Activated CD4-positive, alpha-beta T cell treated with anti-CD3 and anti-CD28 coated beads for 48 hours (primary cell): Measurements from ENCODE around the gene COMMD1.
"Not testable (repeated sequence)": the region's sequence is repeated elsewhere in the genome, so short reads cannot be mapped to it uniquely, and the experiment has no call there.

ENCODE experiments used
- DNase-seq: peaks from one replicate; pipeline ENCODE4 v3.0.0-alpha.2; 2020

The COMMD1 gene

GRCh38 chr2:61966087-61966727 is 60.7 kb downstream of the COMMD1 start:
- DNase-seq = no peak

- no peak for DNase-seq
Observed at GRCh38 chr2:61967262-61967661, 61.8 kb downstream of the COMMD1 start.

- no peak for DNase-seq
Observed at GRCh38 chr2:61969376-61969775, 63.9 kb downstream of the COMMD1 start.

GRCh38 chr2:61970807-61971556 is 65.5 kb downstream of the COMMD1 start:
- no peak for DNase-seq

DNA sequence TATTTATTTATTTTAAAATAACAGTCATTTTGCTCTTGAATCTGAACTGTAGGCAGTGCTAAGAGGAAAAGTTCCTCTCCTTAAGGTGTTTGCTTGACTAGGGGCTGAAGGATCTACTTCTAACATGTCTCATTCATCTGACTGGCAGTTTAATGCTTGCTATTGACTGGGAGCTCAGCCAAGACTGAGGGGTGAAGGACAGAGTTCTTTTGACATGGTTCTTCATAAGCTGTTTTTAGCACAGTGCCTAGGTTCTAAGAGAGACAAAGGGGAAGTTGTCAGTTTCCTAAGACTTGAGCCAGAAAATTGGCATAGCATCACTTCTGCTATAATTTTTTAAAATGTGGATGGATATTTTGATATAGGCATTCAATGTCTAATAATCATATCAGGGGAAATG is 73.0 kb downstream of the COMMD1 start:
- DNase-seq = no peak

DNA sequence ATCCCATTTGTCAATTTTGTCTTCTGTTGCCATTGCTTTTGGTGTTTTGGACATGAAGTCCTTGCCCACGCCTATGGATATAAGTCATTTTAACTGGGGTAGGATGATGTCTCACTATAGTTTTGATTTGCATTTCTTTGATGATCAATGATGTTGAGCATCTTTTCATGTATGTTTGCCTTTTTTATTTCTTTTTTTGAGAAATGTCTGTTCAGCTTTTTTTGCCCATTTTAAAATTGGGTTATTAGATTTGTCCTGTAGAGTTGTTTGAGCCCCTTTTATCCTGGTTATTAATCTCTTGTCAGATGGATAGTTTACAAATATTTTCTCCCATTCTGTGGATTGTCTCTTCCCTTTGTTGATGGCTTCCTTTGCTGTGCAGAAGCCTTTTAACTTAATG is 75.3 kb downstream of the COMMD1 start:
- no peak for DNase-seq

DNA sequence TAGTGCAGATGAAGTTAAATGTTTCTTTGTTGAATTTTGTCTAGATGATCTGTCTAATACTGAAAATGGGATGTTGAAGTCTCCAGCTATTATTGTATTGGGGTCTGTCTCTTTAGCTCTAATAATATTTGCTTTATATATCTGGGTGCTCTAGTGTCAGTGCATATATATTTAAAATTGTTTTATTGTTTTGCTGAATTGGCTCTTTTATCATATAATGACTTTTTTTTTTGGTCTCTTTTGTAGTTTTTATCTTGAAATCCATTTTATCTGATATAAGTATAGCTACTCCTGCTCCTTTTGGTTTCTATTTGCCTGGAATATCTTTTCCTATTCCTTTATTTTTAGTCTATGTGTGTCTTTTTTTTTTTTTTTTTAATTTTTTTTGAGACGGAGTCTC is 79.2 kb downstream of the COMMD1 start:
- no peak for DNase-seq

DNA sequence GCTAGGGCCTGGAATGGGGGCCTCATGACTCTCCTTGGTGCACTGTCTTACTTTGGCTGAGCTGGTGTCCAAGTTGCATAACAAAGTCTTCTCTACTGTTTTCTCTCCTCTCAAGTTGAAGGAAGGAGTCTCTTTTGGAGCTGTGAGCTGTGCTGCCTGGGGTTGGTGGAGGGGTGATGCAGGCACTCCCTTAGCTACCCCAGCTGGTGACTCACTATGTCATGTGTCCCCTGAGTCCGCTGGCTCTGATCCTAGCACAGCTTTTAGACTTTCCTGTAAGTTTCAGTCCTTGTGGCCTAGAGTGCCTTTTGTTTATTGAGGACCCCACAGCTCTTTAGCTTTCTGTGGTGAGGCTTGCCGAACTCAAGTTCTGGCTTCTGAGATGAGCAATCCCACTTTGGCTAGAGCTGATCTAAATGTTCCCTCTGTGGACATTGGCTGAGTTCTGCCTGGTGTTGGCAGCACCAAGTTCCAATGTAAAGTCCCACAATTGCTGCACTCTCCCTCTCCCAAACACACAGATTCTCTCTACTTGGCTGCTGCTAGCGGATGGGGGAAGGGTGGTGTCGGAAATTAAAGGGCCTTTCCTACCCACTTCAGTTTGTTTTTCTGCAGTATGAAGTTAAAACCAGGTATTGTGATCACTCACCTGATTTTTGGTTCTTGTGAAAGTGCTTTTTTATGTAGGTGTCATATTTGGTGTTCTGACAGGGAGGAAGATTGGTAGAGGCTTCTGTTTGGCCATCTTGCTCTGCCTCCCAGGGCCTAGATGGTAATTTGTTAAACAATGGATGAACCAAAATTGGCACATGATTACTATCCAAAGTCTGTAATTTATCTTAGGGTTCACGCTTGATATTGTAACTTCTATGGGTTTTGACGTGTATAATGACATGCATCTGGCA is 83.2 kb downstream of the COMMD1 start:
- DNase-seq = no peak

GRCh38 chr2:61993422-61994024 is 88.0 kb downstream of the COMMD1 start:
- DNase-seq = no peak

DNA sequence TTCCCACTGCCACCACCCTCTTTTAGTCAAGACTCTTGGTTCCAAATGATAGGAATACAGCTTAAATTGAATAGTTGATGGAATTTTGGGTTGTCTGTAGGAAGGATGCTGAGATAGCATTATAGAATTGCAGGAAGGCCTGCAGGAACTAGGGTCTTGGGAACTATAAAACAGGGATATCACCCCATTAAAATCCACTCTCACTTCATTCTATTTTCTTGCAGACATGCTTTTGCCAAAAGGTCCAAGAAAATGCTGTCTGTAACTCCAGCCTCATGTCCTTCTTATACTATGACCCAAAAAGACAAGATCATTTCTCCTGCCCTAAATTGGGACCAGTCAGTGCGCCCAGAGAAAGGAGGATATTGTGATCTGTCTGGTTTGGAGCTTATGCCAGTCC is 89.1 kb downstream of the COMMD1 start:
- no peak for DNase-seq

- DNase-seq = no peak
Observed at GRCh38 chr2:61995065-61995464, 89.6 kb downstream of the COMMD1 start.

GRCh38 chr2:61995515-61995914 is 90.0 kb downstream of the COMMD1 start:
- no peak for DNase-seq

DNA sequence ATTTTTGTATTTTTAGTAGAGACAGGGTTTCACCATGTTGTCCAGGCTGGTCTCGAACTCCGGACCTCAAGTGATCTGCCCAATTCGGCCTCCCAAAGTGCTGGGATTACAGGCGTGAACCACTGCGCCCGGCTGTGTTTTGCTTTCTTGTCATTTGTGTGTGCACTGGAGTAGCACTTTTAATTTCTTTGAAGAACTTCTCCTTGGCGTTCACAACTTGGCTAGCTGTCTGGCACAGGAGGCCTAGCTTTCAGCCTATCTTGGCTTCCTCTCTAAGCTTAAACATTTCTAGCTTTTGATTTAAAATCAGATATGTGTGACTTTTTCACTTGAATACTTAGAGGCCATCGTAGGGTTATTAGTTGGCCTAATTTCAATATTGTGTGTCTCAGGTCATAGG is 93.0 kb downstream of the COMMD1 start:
- no peak for DNase-seq

DNA sequence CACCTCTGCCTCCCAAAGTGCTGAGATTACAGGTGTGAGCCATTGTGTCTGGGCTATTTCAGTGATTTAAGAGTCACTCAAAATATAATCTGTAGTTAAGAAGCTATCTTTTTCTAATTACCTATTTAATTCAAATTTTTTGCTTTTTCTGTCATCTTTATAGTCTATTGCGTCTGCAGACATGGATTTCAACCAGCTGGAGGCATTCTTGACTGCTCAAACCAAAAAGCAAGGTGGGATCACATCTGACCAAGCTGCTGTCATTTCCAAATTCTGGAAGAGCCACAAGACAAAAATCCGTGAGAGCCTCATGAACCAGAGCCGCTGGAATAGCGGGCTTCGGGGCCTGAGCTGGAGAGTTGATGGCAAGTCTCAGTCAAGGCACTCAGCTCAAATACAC is 95.1 kb downstream of the COMMD1 start:
- DNase-seq = no peak

GRCh38 chr2:62001431-62001830 is 96.0 kb downstream of the COMMD1 start:
- no peak for DNase-seq

DNA sequence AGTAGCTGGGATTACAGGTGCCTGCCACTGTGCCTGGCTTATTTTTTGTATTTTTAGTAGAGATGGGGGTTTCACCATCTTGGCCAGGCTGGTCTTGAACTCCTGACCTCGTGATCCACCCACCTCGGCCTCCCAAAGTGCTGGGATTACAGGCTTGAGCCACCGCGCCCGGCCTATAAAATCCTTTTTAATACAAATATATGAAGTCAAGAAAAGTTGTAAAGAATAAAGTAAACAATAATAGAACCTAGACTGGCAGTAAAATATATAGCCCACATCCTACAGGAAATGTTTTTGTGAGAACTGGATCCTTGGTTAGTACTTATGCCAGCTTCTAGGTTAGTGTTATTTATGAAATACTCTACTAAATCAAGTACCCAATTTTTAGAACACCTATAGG is 99.0 kb downstream of the COMMD1 start:
- not testable (repeated sequence) for DNase-seq

DNA sequence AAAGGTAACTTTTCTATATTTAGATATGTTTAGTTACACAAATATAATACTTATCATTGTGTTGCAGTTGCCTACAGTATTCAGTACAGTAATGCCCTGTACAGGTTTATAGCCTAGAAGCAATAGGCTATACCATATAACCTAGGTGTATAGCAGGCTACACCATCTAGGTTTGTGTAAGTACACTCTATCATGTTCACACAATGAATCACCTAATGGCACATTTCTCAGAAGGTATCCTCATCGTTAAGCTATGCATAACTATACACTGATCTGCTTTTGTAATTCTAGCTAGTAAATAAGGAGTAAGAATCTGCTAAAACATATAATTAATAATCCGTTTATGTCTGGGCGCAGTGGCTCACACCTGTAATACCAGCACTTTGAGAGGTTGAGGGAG is 102.1 kb downstream of the COMMD1 start:
- DNase-seq = no peak

- DNase-seq = no peak
Observed at GRCh38 chr2:62010632-62011256, 105.3 kb downstream of the COMMD1 start.

GRCh38 chr2:62013641-62014040 is 108.2 kb downstream of the COMMD1 start:
- no peak for DNase-seq

GRCh38 chr2:62014102-62014501 is 108.6 kb downstream of the COMMD1 start:
- no peak for DNase-seq

GRCh38 chr2:62016957-62017356 is 111.5 kb downstream of the COMMD1 start:
- DNase-seq = no peak

DNA sequence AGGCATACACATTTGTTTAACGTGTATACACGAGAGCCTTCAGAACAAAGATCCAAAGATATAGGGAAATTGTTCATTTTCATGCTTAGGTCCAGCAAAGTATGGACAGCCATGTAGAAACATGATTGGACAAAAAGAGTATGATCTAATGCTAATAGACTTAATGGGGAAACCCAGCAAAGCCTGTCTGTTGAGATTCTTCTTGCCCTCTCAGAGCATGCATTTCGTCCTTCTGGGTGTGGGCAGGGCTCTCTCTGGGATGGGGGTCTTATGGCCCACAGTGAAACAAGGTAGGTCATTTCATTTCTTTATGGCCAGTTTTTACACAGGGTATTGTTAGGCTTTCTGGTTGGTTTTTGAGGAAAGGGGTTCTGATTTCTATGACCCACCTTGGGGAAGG is 124.4 kb downstream of the COMMD1 start:
- no peak for DNase-seq

DNA sequence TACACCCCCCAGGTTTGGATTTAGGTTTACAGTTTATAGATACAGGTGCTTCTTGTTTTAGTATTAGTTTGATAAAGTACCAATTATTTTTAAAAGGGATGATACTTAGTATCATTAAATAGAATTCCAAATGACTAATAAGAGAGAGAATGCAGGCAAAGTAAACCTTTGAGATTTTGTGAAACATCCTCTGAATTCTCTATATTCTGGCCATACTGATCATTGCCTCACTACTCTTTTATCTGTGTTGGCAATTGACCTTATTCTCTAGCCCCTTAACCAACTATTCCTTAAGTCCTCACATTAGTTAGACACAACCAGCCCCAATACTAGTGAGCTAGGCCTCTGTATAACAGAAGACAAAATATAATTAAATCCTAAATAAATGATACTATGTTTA is 125.4 kb downstream of the COMMD1 start:
- DNase-seq = no peak
